ENCODE data around the gene GUCY1A1. TPM values are rescaled to one million over a fixed set of nuclear protein-coding genes. Genes with fewer than 3 reads are reported as not detected.

Gene GUCY1A1
- polyA plus RNA-seq, 1 donor from 2014 or later, result 13.6 TPM

DNA sequence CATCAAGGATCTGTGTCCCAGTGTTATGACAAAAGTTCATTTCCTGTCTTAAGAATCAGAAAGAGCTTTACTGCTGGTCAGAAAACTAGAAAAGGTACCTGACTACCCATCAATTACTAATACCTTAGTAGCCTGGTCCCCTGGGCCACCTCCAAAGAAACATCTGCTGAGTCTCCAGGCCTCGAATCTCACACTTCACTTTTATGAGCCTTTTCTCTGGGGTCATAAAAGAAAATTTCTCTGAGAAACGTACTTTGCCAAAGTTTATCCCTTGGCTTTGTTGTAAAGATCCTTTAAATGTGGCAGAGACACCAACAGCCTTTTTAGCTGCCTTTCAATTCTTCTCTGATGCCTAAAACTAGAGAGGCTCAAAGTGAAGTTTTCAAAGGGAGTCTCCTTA, 17.8 kb downstream of the GUCY1A1 start:
- no peak overlapping the region for H3K9ac ChIP-seq (ENCODE audit: low read length)

DNA sequence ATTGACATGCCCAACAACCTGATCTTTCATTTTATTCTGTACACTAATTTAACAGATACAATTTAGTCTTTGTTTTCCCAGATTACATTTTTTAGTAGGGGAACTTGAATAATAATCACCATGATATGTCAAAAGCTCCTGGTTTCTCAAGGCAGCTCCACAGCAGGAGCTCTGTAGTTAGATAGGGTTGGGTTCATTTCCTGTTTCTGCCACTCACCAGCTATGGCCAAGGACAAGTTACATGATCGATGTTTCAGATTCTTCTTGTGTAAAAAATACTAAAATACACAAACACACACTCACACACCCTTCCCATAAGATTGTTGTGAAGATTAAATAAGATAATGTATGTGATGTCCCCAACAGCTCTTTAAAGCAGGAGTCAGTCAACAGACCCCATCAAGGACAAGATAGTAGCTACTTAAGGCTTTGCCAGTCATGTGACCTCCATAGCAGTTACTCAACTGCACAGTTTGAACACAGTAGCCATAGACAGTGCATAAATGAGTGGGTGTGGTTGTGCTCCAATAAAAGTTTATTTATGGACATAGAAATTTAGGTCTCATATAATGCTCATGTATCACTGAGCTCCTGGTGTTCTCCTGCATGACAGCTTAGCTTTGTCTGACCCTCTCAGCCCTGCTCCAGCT, 18.4 kb downstream of the GUCY1A1 start:
- Histone ChIP-seq H3K27ac (ENCODE audit: low read length) (no peak overlapping the region), H3K9ac (ENCODE audit: low read length) (no peak overlapping the region), H3K4me3 (ENCODE audit: low read length) (no peak overlapping the region), H3K4me2 (ENCODE audit: low read length) (no peak overlapping the region), H2AFZ (ENCODE audit: low read depth, low read length) (no peak overlapping the region), H3K79me2 (replicated peaks; ENCODE audit: insufficient read depth, low read length) (no peaks in the 10 kb centered on the region), H4K20me1 (ENCODE audit: insufficient read depth) (no peaks in the 10 kb centered on the region), H3K9me2 (ENCODE audit: insufficient read depth, low read length) (no peaks in the 10 kb centered on the region), H3K9me3 (ENCODE audit: low read length) (no peaks in the 10 kb centered on the region), H3F3A (ENCODE audit: insufficient read depth, low read length, poor library complexity, severe bottlenecking) (no peaks in the 10 kb centered on the region), H3K36me3 (ENCODE audit: insufficient read depth, low read length) (no peaks in the 10 kb centered on the region), H3K27me3 (ENCODE audit: insufficient read depth, low read depth, low read length) (no peaks in the 10 kb centered on the region)
- TF ChIP-seq SMC3 (conservative IDR thresholded peaks at IDR 0.05; ENCODE audit: poor library complexity) (no peak), POLR2AphosphoS5 (IDR thresholded peaks at IDR 0.05) (no peak), RAD21 (conservative IDR thresholded peaks at IDR 0.05) (no peak), EZH2 (IDR thresholded peaks at IDR 0.05; ENCODE audit: borderline replicate concordance, insufficient read depth, low read length, poor library complexity, severe bottlenecking) (no peak), TAF1 (IDR thresholded peaks at IDR 0.05; ENCODE audit: low read depth) (no peak), EP300 (conservative IDR thresholded peaks at IDR 0.05; ENCODE audit: poor library complexity, severe bottlenecking) (no peak), MXI1 (conservative IDR thresholded peaks at IDR 0.05; ENCODE audit: poor library complexity, severe bottlenecking) (no peak)
- TF ChIP-seq, protein P1, sequence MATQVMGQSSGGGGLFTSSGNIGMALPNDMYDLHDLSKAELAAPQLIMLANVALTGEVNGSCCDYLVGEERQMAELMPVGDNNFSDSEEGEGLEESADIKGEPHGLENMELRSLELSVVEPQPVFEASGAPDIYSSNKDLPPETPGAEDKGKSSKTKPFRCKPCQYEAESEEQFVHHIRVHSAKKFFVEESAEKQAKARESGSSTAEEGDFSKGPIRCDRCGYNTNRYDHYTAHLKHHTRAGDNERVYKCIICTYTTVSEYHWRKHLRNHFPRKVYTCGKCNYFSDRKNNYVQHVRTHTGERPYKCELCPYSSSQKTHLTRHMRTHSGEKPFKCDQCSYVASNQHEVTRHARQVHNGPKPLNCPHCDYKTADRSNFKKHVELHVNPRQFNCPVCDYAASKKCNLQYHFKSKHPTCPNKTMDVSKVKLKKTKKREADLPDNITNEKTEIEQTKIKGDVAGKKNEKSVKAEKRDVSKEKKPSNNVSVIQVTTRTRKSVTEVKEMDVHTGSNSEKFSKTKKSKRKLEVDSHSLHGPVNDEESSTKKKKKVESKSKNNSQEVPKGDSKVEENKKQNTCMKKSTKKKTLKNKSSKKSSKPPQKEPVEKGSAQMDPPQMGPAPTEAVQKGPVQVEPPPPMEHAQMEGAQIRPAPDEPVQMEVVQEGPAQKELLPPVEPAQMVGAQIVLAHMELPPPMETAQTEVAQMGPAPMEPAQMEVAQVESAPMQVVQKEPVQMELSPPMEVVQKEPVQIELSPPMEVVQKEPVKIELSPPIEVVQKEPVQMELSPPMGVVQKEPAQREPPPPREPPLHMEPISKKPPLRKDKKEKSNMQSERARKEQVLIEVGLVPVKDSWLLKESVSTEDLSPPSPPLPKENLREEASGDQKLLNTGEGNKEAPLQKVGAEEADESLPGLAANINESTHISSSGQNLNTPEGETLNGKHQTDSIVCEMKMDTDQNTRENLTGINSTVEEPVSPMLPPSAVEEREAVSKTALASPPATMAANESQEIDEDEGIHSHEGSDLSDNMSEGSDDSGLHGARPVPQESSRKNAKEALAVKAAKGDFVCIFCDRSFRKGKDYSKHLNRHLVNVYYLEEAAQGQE (IDR thresholded peaks at IDR 0.05; ENCODE audit: borderline replicate concordance), result no peak
- TF ChIP-seq, protein P2, sequence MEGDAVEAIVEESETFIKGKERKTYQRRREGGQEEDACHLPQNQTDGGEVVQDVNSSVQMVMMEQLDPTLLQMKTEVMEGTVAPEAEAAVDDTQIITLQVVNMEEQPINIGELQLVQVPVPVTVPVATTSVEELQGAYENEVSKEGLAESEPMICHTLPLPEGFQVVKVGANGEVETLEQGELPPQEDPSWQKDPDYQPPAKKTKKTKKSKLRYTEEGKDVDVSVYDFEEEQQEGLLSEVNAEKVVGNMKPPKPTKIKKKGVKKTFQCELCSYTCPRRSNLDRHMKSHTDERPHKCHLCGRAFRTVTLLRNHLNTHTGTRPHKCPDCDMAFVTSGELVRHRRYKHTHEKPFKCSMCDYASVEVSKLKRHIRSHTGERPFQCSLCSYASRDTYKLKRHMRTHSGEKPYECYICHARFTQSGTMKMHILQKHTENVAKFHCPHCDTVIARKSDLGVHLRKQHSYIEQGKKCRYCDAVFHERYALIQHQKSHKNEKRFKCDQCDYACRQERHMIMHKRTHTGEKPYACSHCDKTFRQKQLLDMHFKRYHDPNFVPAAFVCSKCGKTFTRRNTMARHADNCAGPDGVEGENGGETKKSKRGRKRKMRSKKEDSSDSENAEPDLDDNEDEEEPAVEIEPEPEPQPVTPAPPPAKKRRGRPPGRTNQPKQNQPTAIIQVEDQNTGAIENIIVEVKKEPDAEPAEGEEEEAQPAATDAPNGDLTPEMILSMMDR (IDR thresholded peaks at IDR 0.05; ENCODE audit: poor library complexity, severe bottlenecking), result no peak

More for the DNA sequence above, 17.8 kb downstream of the GUCY1A1 start:
- Histone ChIP-seq H3K27ac (ENCODE audit: low read length) (no peak overlapping the region), H3K36me3 (ENCODE audit: insufficient read depth, low read length) (no peaks in the 10 kb centered on the region), H3K27me3 (ENCODE audit: insufficient read depth, low read depth, low read length) (no peaks in the 10 kb centered on the region), H3K9me3 (ENCODE audit: low read length) (no peaks in the 10 kb centered on the region), H2AFZ (ENCODE audit: low read depth, low read length) (no peak overlapping the region), H3K9me2 (ENCODE audit: insufficient read depth, low read length) (no peaks in the 10 kb centered on the region), H3K4me2 (ENCODE audit: low read length) (no peak overlapping the region), H3F3A (ENCODE audit: insufficient read depth, low read length, poor library complexity, severe bottlenecking) (no peaks in the 10 kb centered on the region), H4K20me1 (ENCODE audit: insufficient read depth) (no peaks in the 10 kb centered on the region), H3K4me3 (ENCODE audit: low read length) (no peak overlapping the region), H3K79me2 (replicated peaks; ENCODE audit: insufficient read depth, low read length) (no peaks in the 10 kb centered on the region)
- TF ChIP-seq, protein P1 (IDR thresholded peaks at IDR 0.05; ENCODE audit: borderline replicate concordance), result no peak
- TF ChIP-seq RAD21 (conservative IDR thresholded peaks at IDR 0.05) (no peak), MXI1 (conservative IDR thresholded peaks at IDR 0.05; ENCODE audit: poor library complexity, severe bottlenecking) (no peak), EZH2 (IDR thresholded peaks at IDR 0.05; ENCODE audit: borderline replicate concordance, insufficient read depth, low read length, poor library complexity, severe bottlenecking) (no peak), TAF1 (IDR thresholded peaks at IDR 0.05; ENCODE audit: low read depth) (no peak)

Data from neural cell (in vitro differentiated cells).